Heart left ventricle (tissue), 13 donors: ENCODE measurements around the gene TPSD1.

Source experiments
- POLR2A ChIP-seq, 2 donors: fragments of 450-650 bp; IDR thresholded peaks; one replicate each; pipeline ENCODE4 v1.6.1; 2017; ENCODE audit warnings: antibody characterized with exemption in 2 of 2, mild to moderate bottlenecking in 2 of 2, moderate library complexity in 2 of 2
- TF ChIP-seq, protein P1 (sequence below), 12 donors: fragments of 200-600 bp; sonication (generic) in 4 of 12; IDR thresholded peaks; one replicate each; pipeline versions ENCODE4 v1.5.0 to v1.8.0; 2018 to 2022; ENCODE audit warnings: antibody characterized with exemption in 12 of 12, mild to moderate bottlenecking in 5 of 12
- donor health status: ischemic (EF 13 %, LVEDD 7.1; RV severe dilation, severe dysfunction).
- donor health status: DM: no; HTN: yes; CAD: no.
- donor health status: DM: no; HTN: no; CAD: no.
- donor health status: ischemic (EF 25% LVEDD 6.9; RV normal size, moderate dysfunction).
- donor health status: ischemic (EF 25% LVEDD 5.7; RV mildly dilated, moderate dysfunction).
- donor health status: ischemic (EF 35%, LVEDD 5.7; RV mildly dilated, moderate dysfunction).
- donor health status: nonischemic (EF 11% LVEDD 7.7; RV severe dilation, severe dysfunction).
- donor health status: DM: yes; HTN: yes; CAD: no.
- donor health status: PGD.
- donor health status: ischemic (EF 29% LVEDD 5.4; RV normal size, mild dysfunction).
- donor health status: nonischemic (EF 23%, LVEDD 6.1; RV moderate dilation, normal function).

DNA sequence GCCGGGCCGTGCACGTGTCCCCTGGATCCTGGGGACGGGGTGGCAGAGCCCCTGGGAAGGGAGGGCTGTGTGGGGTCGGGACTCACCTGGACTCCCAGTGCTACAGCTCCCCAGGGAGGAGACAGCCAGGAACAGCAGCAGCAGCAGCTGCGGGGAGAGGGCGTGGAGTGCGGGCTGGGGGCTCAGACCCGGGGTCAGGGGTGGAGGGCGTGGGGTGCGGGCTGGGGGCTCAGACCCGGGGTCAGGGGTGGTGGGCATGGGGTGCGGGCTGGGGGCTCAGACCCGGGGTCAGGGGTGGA is 20.7 kb downstream of the TPSD1 start:
- TF ChIP-seq, protein P1, sequence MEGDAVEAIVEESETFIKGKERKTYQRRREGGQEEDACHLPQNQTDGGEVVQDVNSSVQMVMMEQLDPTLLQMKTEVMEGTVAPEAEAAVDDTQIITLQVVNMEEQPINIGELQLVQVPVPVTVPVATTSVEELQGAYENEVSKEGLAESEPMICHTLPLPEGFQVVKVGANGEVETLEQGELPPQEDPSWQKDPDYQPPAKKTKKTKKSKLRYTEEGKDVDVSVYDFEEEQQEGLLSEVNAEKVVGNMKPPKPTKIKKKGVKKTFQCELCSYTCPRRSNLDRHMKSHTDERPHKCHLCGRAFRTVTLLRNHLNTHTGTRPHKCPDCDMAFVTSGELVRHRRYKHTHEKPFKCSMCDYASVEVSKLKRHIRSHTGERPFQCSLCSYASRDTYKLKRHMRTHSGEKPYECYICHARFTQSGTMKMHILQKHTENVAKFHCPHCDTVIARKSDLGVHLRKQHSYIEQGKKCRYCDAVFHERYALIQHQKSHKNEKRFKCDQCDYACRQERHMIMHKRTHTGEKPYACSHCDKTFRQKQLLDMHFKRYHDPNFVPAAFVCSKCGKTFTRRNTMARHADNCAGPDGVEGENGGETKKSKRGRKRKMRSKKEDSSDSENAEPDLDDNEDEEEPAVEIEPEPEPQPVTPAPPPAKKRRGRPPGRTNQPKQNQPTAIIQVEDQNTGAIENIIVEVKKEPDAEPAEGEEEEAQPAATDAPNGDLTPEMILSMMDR (IDR thresholded peaks at IDR 0.05) = no peak
- no peak for TF ChIP-seq POLR2A (IDR thresholded peaks at IDR 0.05)
